HG02610 (cell line): ENCODE measurements around the gene GNAS.
"Not testable (repeated sequence)": the region's sequence is repeated elsewhere in the genome, so short reads cannot be mapped to it uniquely, and the experiment has no call there.

ENCODE experiments used
- ATAC-seq: cut with Tn5 transposase; IDR thresholded peaks from one replicate; pipeline ENCODE4 v1.9.1; 2021; ENCODE audit warnings: mild to moderate bottlenecking, moderate library complexity; ENCODE audit not compliant: unreplicated experiment

The GNAS gene

GRCh38 chr20:58852543-58853271 lies at the start of gene GNAS:
TSS of gene GNAS (plus strand) at chr20:58852716.
- no peak for ATAC-seq

- ATAC-seq: no peak
Observed at GRCh38 chr20:58803533-58803932, 49.0 kb upstream of the GNAS start.

DNA sequence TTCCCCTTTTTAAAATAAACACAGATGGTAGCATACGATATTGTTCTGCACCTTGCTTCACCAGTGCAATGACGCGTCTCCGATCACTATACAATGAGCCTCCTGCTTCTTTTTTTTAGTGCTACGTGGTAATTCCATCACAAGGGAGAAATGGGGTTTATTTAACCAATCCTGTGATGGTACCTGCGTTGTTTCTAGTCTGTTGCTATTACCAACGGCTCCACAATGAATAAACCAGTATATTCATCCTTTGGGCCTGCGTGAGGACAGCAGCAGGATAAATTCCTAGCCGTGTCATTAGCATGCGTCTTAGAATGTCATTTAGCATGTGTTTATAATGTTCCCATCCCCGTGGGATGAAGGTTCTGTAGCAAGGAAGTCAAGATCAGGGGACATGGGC lies 44.7 kb upstream of the GNAS start:
- no peak for ATAC-seq

DNA sequence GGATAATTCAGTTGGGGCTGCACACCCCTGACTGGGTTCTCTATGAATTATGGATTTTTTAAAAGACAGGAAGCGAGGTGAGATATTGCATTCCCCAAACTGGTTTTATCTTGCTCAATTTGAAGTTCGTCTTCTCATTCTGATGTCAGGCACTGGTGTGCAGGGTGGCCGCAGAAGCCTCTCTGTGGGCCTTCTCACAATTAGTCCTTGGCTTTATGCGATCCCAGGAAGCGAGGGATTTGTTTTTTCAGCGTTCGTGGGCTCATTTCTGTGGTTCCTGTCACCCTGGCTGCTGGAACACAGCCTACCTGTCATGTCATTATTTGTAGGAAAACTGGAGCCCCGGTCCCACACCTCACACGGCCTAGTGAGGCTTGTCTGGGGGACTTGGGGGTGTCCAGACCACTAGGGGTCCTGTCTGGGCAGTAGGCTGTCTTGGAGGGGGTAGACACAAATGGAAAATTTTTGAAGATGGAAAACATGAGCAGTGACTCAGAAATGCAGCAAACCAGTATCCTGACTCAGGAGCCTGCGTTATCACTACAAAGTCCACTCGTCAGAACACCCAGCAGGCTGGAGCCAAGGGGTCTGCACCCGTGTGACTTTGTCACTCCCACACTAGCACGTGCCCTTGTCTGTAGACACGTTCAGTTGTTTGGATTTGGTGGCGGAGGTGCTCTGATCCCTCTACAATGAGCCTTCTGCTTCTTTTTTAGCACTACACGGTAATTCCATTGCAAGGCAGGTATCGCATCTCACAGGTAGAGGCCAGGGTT lies 44.1 kb upstream of the GNAS start:
- no peak for ATAC-seq

GRCh38 chr20:58810116-58810878 lies 42.2 kb upstream of the GNAS start:
- ATAC-seq: no peak

GRCh38 chr20:58810879-58811250 lies 41.7 kb upstream of the GNAS start:
- ATAC-seq: no peak

- ATAC-seq: no peak
Observed at GRCh38 chr20:58811334-58811733, 41.2 kb upstream of the GNAS start.

DNA sequence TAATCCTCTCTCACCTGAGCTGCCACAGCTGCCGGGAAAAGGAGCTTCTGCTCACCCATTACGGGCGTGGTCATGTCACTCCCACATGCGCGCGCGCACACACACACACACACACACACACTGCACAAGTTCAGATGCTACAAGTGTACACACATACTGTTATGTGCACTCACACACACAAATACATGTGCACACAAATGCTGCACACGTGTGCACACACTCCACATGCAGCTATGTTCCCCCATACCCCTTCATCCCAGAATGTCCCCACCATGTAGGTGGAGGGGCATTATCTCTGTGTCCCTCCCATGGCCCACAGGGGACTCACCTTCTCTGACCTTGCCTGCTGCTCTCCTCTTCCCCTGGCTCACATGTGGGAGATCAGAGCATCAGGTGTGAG lies 39.1 kb upstream of the GNAS start:
- ATAC-seq: no peak

DNA sequence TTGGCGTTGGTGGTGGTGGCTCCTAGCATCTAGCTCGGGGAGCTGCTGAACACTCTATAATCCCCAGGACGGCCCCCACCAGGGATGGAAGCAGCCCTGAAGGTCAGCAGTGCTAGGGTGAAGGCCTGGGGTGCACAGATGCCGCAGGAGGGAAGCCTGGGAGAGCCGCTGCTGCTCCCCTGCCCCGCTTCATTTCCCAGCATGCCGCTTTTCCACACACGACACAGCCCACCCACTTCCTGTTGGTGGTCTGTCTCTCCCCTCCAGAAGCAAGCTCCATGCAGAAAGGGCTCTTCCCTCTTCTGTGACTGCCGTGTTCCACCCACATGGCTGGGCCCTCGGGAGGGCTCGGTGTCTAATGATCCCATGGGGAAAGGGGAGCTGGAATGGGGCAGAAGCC lies 37.1 kb upstream of the GNAS start:
- ATAC-seq: no peak

- no peak for ATAC-seq
Observed at GRCh38 chr20:58816051-58816450, 36.5 kb upstream of the GNAS start.

DNA sequence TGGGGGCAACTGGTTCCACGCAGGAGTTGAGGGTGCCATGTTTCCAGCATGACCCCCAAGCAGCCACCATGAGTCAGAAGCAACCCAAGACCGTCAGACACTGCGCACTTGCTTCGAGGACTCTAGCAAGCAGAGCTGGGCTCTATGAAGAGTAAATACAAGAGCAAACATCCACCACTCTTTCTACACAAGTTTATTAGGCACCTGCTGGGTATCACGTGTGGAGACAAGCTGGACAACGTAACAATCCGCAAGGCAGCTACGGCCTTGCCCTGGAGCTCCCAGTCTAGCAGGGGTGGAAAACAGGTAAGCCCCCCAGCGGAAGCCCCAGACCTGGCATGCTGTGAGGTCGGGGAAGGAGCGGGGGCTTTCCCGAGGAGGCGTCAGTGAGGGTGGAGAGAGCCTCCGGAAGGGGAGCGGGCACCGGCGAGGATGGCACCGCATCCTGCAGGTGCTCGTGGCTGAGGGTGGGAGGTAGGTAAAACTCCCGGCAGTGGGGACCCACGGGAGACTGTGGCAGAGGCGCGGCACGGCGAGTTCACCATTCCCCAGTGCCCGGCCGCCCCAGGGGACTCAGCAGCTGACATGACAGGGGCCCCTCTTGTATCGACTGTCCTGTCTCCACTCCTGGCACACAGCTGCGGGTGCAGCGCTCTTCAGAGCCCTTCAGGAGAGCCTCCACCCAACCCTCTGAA lies 35.4 kb upstream of the GNAS start:
- no peak for ATAC-seq

DNA sequence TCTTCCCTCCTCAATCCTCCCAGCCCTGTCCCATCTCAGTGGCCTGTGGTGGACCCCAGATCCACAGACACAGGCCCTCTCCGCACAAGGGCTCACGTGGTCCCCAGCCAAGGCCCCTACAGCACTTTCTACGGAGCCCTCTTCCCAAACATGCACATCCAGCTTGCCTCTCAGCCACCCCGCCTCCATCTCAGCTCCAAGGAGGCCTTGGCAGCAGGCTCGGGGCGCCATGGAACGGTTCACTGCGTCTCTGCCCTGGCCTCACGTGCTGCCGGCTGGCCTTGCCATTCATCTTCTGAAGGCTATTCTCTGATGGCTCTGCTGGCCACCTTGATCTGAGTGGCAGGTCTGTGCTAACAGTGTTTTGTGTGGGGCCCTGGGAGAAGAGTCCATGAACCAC lies 34.8 kb upstream of the GNAS start:
- no peak for ATAC-seq

DNA sequence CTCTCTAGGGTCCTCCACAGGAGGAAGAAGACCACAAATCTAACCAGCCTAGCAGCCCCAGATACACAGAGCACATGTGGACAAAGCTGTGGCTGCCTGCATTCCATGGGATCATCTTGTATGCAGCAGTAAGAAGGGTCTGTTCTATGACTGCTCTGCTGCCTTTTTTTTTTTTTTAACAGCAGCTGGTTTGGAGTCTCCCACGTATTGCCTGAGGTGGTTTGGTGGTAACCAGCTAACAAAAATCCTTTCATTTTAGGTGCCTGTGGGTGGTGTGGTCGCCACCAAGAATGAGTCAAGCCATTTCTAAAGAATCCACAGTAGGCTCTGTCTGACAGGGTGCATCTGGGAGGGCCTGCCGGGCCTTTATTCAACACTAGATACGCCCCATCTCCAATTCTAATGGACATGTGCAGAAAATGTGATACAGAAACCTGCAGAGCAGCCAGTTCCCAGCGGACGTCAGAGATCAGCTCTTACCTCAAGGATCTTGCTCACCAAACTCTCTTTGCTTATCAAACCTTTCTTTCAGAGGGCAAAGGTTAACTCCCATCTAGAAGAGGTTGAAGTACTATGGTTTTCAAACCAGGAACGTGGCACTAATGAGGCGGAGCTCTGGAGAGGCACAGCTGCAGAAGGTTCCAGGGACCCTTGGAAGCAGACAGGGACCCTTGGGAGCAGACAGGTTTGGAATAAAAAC lies 33.8 kb upstream of the GNAS start:
- no peak for ATAC-seq

DNA sequence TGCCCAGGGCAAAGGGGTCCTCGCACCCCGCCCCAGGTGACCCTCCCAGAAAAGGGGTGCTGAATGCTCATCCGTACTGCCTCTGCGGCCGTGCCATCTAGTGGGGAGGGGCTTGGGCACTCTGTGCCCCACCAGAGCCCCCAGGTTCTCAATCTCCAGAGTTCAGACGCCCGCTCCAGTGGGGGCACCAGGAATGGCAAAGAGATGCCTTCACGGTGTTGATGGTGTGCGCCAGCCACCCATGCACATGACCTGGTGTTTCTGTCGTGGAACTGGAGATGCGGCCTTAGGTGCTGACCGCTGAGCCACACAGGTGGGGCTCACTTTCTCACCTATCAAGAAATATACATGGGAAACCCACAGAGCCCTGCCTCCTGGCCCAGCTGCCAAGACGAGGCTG lies 32.6 kb upstream of the GNAS start:
- ATAC-seq: no peak

GRCh38 chr20:58820515-58820914 lies 32.0 kb upstream of the GNAS start:
- ATAC-seq: not testable (repeated sequence)

DNA sequence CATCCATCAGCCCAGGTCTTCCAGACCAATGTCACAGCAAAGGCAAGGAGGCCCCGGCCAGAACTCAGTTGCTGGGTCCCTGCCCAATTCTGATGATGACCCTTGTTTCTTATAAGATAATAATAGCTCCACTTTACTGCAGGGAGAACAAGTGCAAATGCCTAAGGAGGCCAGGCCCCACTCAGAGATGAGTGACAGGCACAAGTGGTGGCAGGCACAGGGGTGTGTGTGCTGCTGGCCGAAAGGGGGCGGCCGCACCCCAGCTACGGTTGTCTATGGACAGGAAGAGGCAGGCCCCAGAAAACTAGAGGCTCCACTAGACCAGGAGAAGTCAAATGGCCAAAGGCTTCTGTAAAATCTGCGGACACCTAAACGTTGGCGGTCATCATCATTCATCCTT lies 30.4 kb upstream of the GNAS start:
- no peak for ATAC-seq

GRCh38 chr20:58822748-58823730 lies 29.5 kb upstream of the GNAS start:
- ATAC-seq: no peak

GRCh38 chr20:58824843-58825242 lies 27.7 kb upstream of the GNAS start:
- ATAC-seq: no peak

DNA sequence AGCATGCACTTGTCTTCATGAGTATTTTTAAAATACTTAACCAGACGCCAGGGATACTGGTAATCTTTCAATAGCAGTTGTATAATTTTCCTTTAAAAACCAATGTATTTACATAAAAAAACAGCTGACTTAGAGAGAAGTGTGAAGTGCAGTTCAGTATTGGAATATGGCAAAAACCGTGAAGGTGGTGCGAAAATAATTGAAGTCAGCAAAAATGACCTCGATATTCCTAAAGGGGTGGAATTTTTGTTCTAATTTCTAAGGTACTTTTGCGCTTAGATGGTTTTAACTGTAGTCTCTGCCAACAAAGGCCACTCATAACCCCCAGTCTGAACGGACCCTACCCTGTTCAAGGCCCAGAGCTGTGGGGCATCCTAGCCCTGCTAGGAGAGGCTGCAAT lies 27.1 kb upstream of the GNAS start:
- ATAC-seq: no peak
